Activated CD8-positive, alpha-beta memory T cell treated with anti-CD3 and anti-CD28 coated beads, Interleukin-2, amount 50 U/mL, for 24 hours (primary cell): ENCODE data around the gene TBX1.
"Not testable (repeated sequence)": the region's sequence is repeated elsewhere in the genome, so short reads cannot be mapped to it uniquely, and the experiment has no call there.

ENCODE experiments used
- DNase-seq: peaks from one replicate; pipeline ENCODE4 v3.0.0-alpha.2; 2020; ENCODE audit errors: extremely low read depth

The TBX1 gene

DNA sequence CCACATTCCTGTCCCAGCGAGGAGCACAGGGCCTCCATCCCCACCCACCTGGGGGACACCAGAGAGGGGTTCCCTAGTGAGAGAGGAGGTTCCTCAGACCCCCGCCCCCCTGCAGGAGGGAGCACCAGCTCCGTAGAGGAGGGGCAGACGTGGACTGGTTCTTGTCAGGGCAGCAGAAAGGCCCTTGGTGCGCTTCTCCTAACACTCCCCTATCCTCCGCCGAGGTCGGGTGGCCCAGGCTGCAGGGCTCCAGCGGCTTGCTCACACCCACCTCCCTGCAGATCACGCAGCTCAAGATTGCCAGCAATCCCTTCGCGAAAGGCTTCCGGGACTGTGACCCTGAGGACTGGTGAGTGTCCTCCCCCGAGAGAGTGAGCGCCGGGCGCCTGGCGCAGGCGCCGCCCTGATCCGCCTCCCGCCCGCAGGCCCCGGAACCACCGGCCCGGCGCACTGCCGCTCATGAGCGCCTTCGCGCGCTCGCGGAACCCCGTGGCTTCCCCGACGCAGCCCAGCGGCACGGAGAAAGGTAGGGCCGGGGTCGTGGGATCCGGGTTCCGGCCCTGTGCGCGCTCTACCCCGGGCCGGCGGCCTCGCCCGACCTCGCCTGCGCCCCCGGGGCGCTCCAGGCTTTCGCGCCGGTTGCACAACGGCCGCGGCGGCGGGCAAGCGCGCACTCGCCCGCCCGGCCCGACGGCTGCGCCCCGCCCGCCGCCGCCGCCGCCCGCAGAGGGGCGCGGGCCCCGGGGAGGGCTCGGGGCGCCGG is 5.1 kb downstream of the TBX1 start:
- no peak for DNase-seq

DNA sequence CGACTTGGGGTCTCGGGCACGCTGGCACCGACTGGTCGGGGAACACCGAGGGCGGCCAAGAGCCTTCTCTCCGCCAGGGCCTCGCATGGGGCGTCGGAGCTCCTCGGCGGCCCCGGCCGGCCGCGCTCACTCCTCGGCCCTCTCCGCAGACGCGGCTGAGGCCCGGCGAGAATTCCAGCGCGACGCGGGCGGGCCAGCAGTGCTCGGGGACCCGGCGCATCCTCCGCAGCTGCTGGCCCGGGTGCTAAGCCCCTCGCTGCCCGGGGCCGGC is 5.6 kb downstream of the TBX1 start:
- no peak for DNase-seq

DNA sequence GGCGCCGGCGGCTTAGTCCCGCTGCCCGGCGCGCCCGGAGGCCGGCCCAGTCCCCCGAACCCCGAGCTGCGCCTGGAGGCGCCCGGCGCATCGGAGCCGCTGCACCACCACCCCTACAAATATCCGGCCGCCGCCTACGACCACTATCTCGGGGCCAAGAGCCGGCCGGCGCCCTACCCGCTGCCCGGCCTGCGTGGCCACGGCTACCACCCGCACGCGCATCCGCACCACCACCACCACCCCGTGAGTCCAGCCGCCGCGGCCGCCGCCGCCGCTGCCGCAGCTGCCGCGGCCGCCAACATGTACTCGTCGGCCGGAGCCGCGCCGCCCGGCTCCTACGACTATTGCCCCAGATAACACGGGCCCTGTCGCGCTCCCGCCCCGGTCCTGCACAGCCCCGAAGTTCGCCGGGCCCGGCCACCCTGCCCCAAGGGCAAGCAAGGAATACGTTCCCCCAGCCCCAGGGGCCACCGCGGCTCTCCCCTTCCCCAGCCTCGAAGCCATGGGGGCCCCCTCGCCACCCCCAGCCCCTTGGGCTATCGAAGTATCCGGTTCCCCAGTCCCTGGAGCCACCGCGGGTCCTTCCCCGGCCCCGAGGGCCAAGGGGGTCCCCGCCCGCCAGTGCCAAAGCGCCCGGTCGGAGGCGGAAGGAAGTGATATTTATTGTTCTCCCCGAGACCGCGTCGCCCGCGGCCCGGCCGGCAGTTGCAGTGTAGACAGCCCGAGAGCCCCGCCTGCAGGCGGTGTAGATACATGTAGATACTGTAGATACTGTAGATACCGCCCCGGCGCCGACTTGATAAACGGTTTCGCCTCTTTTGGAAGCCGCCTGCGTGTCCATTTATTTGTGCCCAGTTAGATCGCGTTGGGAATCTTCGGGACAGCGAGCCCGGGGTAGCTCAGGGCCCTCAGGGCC is 6.2 kb downstream of the TBX1 start:
- no peak for DNase-seq

DNA sequence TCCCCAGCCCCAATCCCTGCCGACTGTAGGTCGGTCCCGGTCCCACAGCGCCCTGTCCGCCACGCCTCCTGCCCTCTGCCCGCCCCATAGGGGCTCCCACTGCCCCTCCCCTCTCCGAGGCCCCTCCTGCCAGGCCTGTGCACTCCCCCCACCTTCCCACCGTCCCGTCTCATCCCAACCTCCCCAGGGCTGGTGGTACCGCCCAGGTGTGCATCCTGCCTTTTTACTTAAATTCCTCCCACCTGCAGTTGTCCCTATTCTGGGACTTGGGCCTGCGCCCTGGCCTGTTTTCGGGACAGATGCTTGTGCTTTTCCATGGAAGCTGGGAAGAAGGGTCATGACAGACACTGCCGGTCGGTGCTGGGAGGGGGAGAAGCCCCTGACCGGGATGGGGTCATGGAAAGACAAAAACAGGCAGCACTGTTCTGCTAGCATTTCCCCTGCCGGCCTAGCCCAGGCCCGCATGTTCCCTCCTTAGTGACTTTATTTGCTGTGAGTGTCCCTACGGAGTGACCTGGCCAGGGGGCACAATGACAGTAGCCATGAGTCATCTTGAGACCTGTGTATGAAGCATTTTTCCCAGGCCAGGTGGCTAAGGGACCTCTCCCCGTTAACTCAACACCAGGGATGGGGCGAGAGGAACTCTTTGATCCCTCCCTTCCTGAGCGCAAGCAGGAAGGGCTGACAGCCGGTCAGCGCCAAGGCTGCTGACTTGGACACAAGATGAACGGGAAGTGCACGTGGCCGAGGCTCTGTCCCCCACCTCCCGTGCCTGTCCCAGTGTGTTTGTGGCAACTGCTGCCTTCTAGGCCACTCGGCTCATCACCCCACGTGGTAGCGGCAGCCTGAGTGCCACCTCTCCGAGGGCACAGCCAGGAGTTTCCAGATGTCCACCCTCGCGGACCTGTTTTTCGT is 7.1 kb downstream of the TBX1 start:
- DNase-seq: no peak

DNA sequence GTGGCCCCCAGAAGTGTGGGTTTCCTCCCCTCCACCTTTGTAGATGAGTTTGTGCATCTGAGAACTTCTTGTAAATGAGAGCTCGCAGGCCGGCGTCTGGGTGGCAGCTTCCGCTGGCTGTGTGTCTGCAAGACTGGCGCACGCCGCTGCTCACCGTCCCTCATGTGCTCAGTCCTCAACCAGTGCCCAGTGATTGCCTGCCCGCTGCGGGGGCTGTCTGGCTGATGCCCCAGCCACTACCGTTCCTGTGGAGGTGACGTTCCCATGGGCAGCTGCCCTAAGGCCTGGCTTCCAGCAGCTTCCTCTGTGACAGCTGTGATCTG is 8.8 kb downstream of the TBX1 start:
- DNase-seq: no peak

DNA sequence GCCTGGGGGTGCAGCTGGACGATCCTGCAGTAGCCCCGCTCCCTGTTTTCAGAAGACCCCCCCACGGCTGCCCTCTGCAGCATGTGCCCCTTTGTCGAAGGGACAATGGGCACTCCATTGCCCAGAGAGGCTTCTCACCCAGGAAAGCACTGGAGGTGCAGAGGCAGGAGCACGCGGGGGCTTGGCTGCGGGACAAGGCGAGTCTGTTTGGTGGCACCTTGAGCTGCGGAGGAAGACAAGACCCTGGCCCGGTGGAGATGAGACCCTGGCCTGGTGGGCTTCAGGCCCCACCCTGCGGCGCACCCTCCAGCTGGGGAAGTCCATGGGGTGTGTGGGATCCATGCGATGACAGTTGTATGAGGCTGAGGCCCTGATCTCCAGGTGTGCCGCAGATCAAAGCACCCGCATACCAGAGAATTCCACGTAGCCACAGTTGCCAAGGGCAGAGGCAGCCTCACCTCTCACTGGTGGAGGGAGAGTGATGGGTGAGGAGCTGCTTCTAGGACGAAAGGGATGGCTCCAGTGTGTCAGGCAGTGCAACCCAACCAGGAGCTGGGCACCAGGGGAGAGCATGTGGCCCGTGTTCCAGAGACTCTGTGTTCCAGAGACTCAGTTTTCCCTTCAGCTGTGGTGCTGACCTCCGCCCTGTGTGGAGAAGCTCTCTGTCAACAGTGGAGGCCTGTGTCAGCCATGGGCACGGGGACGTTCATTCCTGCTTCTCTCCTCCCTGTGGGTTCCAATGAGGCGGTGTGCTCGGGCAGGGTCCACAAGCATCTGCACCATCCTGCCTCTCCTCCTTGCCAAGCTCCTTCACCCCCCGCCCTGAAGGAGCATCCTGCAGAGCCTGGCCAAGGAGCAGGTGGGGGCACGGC is 10.0 kb downstream of the TBX1 start:
- DNase-seq: no peak

DNA sequence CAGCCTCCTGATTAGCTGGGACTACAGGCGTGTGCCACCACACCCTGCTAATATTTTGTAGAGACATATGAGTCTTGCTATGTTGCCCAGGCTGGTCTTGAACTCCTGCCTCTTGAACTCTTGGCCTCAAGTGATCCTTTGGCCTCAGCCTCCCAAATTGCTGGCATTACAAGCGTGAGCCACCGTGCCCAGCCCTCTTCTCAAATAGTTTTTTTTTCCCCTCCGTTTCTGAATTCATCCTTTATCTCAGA is 11.8 kb downstream of the TBX1 start:
- no peak for DNase-seq

DNA sequence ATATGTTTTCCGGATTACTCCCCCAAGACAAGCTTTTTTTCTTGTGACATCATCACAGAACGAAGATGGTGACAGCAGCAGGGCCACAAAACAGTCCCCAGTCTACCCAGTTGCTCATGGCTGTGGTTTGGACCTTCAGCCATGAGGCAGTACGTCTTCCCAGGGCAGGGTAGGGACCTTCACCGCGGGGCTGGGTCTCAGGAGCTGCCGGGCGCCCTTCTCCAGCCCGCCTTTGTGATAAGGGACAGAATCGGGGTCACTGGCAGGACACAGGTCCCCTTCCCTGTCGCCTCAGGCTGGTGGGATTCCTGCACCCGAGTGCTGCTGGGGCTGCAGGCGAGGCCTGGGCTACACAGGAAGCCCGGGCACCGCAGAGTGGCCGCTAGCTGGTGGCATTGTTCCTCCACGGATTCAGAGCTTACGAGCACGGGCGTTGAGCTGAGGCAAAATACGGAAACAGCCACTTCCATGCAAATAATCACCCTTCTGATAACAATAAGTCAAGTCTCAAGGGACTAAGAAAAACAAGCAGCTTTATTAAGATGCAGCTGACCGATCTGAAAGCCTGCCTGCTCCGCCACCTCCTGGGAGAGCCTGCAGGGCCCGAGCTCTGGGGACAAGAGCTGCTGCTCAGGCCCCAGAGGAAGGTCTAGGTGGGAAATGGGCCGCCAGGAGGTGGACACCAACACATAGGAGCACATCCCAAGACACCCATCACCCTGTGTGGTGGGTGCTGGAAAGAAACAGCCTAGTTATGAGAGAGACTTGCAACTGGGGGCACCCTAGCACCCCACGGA is 12.3 kb downstream of the TBX1 start:
- no peak for DNase-seq

DNA sequence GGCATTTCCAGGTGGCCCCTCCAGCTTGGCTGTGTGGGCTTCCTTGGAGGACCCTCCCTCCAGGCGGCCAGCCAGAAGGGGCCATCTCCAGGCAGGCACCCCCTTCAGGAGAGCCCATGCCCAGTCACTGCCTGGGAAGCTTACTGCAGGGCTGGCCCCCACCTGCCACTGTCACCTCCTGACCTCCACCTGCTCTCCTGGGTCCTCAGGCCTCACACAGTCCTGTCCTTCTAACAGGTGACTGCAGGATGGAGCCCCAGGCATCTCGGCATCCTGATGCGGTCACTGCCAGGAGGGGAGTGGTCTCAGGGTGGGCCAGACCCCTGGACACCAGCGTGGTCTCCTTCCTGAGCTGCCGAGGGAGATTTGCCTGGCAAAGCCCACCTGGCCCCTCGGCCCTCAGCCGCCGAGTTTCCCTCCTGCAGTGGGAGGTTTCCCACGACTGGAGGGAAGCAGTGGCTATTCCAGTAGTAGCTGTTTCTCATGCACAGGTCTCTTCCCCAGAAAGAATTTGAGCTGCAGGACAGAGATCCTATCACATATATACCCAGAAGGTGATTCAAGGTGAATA is 13.0 kb downstream of the TBX1 start:
- DNase-seq: no peak

DNA sequence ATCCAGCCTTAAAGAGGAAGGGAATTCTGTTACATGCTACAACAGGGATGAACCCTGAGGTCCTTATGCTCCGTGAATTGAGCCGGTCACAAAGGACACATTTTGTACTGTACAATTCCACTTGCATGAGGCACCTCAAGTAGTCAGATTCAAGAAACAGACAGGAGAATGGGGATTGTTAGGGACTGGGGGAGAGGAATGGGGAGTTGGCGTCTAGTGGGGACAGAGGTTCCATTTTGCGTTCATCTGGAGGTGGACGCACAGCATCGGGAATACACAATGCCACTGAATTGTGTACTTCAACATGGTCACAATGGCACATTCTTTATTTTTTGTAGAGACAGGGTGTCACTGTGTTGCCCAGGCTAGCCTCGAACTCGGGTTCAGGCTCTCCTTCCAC is 14.1 kb downstream of the TBX1 start:
- DNase-seq: no peak

DNA sequence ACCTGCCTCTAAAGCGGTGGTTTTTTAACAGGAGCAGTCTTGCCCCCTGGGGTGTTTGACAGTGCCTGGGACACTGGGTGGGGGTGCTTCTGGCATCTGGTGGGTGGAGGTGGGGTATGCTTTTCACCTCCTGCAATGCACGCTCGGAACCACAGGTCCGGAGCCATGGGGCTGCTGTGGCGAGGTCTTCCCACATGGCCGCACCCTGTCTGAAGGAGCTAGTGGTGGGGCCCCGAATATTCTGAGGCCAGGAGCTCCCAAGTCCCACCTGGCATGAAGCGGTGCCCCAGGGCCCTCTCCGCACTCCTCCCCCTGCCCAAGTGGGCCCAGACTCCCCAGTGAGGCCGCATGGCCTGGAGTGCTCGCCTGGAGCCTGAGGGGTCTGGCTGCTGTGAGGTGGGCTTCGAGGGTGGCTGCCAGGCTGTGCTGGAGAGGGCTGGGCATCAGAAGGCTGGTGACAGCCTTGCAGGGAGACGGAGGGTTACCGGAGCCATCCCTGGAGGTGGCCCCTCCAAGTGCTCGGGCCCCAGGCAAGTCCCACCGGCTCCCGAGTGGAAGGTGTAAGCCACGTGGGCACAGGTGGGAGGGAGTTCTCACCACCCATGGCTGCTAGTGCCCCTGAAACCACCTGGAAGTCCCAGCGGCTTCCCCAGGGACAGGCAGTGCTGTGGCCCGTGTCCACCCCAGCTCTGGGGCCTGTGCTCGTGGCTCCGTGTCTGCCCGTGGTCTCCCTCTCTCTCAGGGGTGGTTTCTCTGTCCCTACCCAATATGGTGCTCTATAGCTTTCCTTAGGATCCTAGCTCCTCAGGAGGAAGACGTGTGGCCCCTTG is 15.1 kb downstream of the TBX1 start:
- no peak for DNase-seq

DNA sequence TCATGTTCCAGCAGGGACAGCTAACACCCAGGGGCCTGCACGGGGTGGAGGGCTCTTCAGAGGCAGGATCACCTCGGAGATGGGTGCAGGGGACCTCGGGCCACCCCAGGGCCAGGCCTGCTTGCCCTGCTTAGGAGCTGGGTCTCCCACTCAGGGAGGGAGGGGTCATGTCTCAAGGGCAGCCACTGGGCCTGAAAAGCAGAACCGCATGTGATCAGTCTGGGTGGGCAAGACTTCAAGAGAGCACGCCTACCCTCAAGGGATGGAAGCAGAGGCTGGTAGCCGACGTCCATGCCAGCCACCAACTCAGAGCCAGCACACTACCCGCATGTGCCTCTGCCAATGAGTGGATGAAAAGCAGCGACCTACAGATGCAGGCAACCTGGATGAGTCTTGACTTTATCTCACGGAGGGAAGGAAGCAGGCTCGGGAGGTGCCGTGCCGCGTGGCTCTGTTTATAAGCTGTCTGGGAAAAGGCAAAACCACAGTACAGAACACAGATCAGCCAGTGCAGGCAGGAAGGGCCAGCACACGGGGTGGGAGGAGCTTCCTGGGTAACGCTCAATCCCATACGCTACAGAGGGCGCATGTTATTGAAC is 16.0 kb downstream of the TBX1 start:
- DNase-seq: no peak

DNA sequence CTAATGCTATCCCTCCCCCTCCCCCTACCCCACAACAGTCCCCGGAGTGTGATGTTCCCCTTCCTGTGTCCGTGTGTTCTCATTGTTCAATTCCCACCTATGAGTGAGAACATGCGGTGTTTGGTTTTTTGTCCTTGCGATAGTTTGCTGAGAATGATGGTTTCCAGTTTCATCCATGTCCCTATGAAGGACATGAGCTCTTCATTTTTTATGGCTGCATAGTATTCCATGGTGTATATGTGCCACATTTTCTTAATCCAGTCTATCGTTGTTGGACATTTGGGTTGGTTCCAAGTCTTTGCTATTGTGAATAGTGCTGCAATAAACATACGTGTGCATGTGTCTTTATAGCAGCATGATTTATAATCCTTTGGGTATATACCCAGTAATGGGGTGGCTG is 16.6 kb downstream of the TBX1 start:
- DNase-seq: not testable (repeated sequence)

DNA sequence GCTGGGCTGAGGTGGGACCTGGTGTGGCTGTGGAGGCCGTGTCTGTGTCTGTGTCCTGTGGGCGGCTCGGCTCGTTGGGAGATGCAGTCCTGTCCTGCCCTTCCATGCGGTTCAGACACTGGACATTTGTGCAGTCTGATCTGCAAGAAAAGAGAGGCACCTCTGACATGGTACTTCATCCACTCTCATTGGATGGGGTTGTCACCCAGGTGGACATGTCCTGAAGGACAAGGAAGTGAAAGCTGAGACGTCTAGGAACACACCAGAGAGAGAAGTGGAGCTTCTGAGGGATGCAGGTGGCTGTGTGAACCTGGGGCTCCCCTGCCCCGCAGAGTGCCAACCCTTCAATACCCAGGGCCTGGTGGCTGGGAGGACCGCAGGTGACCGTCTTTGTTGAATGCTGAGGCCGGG is 18.4 kb downstream of the TBX1 start:
- no peak for DNase-seq

DNA sequence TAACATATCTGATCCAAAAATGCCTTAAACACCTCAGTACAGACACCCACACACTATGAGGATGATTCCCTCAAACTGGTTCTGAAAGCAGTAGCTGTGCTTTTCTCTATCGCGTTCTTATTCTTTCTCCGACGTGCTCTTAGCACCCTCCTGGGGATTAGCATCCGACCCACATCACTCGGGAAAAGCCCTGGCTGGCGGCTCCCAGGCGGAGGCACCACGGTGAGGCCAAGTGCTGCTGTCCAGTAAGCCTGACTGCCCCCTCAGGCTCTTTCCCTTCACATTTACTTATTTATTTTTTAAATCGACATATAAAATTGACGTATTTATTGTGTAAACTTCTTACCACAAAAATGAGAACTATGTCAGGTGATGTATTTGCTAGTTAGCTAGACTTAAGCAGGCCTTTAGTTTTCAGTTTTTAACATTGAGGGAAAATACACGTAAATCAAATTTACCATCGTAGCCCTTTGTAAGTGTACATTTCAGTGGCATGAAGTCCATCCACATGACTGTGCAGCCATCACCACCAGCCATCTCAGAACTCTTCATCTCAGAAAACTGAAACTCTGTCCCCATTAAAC is 19.2 kb downstream of the TBX1 start:
- no peak for DNase-seq

DNA sequence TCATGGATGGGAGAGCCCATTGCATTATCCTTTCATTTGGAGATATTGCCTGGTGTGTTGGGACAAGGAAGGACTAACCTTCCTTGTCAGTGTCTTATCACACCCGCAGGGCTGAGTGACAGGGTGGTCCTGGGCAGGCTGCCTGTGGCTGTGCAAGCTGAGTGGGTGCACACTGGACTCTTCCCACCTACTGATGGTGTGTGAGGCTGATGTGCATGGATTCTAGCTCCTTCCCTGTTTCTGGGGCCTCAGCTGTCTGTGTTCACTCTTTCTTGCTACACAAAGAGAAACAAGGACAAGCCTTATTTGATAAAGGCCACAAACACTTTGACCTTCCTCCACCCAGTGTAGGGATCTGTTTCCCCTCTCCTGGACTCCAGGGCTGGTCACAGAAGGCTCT is 22.0 kb downstream of the TBX1 start:
- DNase-seq: no peak

DNA sequence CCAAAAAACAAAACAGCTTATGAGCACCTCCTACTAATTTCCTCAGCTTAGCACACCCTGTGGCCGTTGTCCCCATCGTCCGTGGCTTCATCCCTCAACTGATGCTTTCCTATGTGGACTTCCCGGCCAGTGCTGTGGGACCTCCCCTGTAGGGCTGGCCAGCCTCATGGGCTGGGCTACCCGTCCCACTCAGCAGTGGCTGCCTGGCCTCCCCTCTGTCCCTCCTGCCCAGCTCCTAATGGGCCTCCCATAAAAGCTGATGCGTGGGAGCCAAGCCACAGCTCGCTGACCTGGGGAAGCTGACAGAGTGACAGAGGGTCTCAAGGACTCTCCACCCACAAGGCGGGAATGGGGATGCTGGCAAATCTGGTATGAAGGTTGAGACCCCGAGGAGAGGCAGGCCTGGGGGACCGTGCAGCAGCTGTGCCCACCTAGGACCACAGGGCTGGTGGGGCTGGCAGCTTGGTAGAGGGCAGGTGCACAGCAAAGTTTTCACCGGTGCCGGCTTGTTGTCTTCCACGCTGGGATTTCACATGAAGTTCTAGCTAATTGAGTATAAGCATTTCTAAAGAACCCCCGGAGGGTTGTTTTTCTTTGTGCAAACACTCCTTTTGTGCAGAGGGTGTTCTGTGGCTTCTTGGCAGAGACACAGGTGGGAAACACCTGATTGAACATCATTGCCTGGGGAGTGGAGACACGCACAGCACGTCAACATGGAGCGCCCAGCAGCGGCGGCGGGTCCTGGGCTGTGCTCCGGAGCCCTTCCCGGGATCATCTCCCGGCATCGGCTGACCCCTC is 23.2 kb downstream of the TBX1 start:
- DNase-seq: no peak
